HG02798 (cell line): ENCODE results near the gene ACHE.

Source experiments
- ATAC-seq: cut with Tn5 transposase; IDR thresholded peaks from one replicate; pipeline ENCODE4 v1.9.1; 2021; ENCODE audit warnings: mild to moderate bottlenecking; ENCODE audit not compliant: unreplicated experiment, poor library complexity

Gene ACHE

GRCh38 chr7:100886142-100886935 lies 9.3 kb downstream of the ACHE start:
- ATAC-seq: no peak

GRCh38 chr7:100885440-100886141 lies 10.1 kb downstream of the ACHE start:
- no peak for ATAC-seq

GRCh38 chr7:100884736-100885439 lies 10.8 kb downstream of the ACHE start:
- no peak for ATAC-seq

GRCh38 chr7:100882785-100883526 lies 12.7 kb downstream of the ACHE start:
- ATAC-seq: no peak

- ATAC-seq: no peak
Observed at GRCh38 chr7:100882201-100882600, 13.5 kb downstream of the ACHE start.

- no peak for ATAC-seq
Observed at GRCh38 chr7:100881136-100881535, 14.6 kb downstream of the ACHE start.

- ATAC-seq: no peak
Observed at GRCh38 chr7:100880645-100881044, 15.0 kb downstream of the ACHE start.

GRCh38 chr7:100879685-100880261 lies 15.9 kb downstream of the ACHE start:
- ATAC-seq: no peak

- no peak for ATAC-seq
Observed at GRCh38 chr7:100878685-100879084, 17.0 kb downstream of the ACHE start.

GRCh38 chr7:100878013-100878412 lies 17.7 kb downstream of the ACHE start:
- ATAC-seq: no peak

- ATAC-seq: no peak
Observed at GRCh38 chr7:100875356-100875751, 20.3 kb downstream of the ACHE start.

- ATAC-seq: peak; percentile 96
Observed at GRCh38 chr7:100874577-100875355, 20.9 kb downstream of the ACHE start, which contains the start of gene SRRT. TSS of gene SRRT (plus strand) at chr7:100875103. CDS start at chr7:100875591, 488 bp downstream.

GRCh38 chr7:100874300-100874576 lies 21.4 kb downstream of the ACHE start:
- ATAC-seq: no peak

- no peak for ATAC-seq
Observed at GRCh38 chr7:100873599-100874299, 21.9 kb downstream of the ACHE start.

- peak; percentile 13 for ATAC-seq
Observed at GRCh38 chr7:100867776-100868485, 27.8 kb downstream of the ACHE start.

GRCh38 chr7:100867040-100867775 lies 28.5 kb downstream of the ACHE start, which contains the start of gene TRIP6:
TSS of gene TRIP6 (plus strand) at chr7:100867387. CDS start at chr7:100867498, 111 bp downstream.
- peak; percentile 59 for ATAC-seq

GRCh38 chr7:100866729-100867039 lies 29.0 kb downstream of the ACHE start:
- peak; percentile 3 for ATAC-seq
